Measurements from ENCODE around the gene VN1R4.
A peak's percentile ranks its signal among the peaks of the same experiment; 100 is the strongest.
"Not testable (repeated sequence)": the region's sequence is repeated elsewhere in the genome, so short reads cannot be mapped to it uniquely, and the experiment has no call there.

Gene VN1R4, protein sequence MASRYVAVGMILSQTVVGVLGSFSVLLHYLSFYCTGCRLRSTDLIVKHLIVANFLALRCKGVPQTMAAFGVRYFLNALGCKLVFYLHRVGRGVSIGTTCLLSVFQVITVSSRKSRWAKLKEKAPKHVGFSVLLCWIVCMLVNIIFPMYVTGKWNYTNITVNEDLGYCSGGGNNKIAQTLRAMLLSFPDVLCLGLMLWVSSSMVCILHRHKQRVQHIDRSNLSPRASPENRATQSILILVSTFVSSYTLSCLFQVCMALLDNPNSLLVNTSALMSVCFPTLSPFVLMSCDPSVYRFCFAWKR

GRCh38 chr19:53267623-53268022, at the start of gene VN1R4:
VN1R4 (minus strand) TSS chr19:53267723; CDS start chr19:53267665, 58 bp downstream.
- not testable (repeated sequence) for DNase-seq (ENCODE audit: low spot score)

DNA sequence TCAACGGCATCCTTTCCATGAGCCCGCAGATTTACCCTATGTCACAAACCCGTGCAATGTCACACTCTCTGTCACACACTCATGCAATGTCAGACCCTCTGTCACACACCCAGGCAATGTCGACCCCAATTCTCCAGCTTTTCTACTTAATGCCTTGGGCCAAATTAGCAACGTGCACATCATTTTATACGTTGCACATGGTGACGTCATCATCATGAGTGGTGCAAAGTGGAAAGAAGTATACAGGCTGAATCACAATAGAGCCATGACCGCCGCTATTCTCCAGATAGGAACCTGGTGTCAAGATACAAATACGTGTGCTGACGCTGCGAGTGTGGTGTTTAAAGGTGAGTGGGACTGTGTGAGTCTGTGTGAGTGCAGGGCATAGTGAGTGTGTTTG, 44.4 kb upstream of the VN1R4 start:
- no peak for DNase-seq (ENCODE audit: low spot score)

GRCh38 chr19:53311044-53311443, 43.5 kb upstream of the VN1R4 start:
- DNase-seq (ENCODE audit: low spot score) = no peak

- no peak for DNase-seq (ENCODE audit: low spot score)
Observed at GRCh38 chr19:53308339-53308811, 40.9 kb upstream of the VN1R4 start.

DNA sequence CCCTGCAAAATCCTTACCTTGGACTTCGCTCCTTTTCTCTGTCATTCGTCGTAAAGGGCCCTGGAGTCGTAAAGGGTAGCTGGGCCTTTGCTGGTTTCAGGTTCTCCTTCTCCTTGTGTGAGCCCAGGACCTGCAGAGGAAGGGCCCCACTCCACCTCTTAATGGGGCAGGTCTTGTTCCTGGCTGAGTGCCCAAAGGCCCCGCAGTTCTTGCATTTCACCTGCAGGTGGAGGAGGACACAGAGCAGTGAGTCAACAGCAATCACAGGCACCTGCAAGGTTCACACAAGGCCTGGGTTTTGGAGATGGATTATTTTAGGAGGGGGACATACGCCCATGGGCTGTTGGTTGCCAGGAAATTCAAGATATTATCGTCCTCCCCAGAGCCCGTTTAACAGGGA, 33.8 kb upstream of the VN1R4 start:
- DNase-seq (ENCODE audit: low spot score) = not testable (repeated sequence)

DNA sequence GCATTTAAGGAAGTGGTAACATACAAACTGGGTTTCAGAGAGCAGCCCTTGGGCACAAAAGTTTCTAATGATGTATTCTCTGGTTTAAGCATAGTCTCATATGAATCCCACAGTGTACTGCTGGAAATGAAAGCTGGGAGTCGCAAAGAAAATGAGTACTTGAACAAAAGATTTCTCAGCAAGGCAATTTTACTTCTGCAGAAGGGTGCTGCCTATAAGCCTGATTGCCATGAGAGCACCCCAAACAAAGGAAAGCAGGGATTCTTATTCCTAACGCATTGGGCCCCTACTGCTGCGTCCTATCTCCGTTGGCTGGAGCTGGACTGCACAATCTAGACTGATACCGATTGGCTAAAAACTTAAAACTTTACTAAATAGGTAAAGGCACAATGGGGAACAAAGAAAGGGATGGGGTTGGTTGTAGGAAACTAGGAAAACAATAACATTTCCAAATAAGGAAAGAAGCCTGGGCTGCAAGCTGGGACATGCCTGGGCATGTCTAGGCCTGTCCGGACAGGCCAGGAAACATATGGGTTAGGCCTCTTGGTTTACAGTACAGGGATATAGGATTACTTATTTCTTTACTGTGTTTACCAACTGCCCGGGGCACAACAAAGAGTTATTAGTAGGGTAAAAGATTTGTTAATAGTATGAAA, 27.4 kb upstream of the VN1R4 start:
- DNase-seq (ENCODE audit: low spot score) = no peak

DNA sequence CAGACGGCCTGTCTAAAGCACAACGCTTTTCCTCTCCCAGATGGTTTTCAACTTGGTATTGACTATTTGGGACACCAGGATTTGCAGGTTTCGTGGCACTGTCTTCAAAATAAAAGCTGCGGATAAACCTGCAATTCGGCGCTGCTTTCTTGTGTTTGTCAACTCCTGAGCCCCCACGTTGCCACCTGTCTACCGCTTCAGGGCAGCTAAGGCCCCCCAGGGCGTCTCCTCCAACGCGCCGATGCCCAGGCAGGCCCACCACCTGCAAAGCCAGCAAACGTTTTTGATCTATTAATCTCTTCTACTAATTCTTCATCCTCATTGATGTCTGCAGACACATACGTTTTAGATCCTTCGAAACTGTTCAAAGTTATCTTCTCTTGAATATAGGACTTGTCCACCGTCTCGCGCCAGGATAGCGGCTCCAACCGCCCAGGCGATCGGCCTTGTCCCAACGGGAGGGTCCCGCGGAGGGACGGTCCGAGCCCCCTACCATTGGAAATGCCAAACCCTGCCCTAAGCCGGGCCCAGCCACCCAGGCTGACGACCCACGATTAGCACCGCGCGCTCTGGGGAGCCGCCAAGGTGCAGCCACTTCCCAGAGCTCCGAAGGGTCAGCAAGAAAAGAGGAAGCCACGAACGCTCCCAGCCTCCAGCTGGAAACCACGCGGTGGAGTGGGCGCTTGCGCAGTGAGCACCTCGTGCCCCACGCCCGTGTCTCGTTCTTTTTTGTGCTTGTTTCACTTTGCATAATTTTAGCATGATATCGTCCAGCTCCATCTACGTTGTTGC, 23.4 kb upstream of the VN1R4 start:
- DNase-seq (ENCODE audit: low spot score) = no peak

GRCh38 chr19:53285087-53285486, 17.6 kb upstream of the VN1R4 start:
- DNase-seq (ENCODE audit: low spot score) = no peak

- not testable (repeated sequence) for DNase-seq (ENCODE audit: low spot score)
Observed at GRCh38 chr19:53281947-53282346, 14.4 kb upstream of the VN1R4 start.

DNA sequence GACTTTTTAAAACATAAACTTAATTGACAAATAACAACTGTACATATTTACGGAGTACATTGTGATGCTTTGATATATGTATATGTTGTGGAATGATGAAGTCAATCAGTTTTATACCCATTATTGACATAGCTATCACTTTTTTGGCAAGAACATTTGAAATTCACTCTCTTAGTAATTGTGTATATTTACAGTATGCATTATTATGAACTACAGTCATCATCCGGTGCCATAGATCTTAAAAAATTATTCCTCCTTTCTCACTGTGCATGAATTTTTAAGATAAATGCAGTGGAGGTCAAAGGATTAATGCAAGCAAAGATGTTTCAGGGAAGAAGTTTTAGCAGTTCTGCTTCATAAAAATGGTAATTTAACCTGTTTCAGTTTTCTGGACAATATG, 8.0 kb upstream of the VN1R4 start:
- DNase-seq (ENCODE audit: low spot score) = no peak

- no peak for DNase-seq (ENCODE audit: low spot score)
Observed at GRCh38 chr19:53272044-53272443, 4.5 kb upstream of the VN1R4 start.

- not testable (repeated sequence) for DNase-seq (ENCODE audit: low spot score)
Observed at GRCh38 chr19:53269861-53270260, 2.3 kb upstream of the VN1R4 start.

DNA sequence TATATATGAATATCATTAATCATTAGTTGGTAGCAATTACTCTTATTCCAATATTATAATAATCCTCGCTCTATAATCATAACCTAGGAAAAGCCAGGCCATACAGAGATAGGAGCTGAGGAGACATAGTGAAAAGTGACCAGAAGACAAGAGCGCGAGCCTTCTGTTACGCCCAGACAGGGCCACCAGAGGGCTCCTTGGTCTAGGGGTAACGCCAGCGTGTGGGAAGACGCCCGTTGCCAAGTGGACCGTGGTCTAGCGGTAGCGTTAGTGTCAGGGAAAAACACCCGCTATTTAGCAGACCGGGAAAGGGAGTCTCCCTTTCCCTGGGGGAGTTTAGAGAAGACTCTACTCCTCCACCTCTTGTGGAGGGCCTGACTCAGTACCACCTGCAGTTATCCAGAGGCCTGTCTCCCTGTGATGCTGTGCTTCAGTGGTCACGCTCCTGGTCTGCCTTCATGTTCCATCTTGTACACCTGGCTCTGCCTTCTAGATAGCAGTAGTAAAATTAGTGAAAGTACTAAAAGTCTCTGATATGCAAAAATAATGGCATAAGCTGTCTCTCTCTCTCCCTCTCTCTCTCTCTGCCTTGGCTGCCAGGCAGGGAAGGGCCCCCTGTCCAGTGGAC, 9.7 kb downstream of the VN1R4 start, which contains the start of gene VN1R2:
Gene VN1R2, plus strand, starts transcription at position 578 of the 628 bp plus-strand sequence. CDS start 84 bp downstream, outside the sequence.
- DNase-seq (ENCODE audit: low spot score) = not testable (repeated sequence)

DNA sequence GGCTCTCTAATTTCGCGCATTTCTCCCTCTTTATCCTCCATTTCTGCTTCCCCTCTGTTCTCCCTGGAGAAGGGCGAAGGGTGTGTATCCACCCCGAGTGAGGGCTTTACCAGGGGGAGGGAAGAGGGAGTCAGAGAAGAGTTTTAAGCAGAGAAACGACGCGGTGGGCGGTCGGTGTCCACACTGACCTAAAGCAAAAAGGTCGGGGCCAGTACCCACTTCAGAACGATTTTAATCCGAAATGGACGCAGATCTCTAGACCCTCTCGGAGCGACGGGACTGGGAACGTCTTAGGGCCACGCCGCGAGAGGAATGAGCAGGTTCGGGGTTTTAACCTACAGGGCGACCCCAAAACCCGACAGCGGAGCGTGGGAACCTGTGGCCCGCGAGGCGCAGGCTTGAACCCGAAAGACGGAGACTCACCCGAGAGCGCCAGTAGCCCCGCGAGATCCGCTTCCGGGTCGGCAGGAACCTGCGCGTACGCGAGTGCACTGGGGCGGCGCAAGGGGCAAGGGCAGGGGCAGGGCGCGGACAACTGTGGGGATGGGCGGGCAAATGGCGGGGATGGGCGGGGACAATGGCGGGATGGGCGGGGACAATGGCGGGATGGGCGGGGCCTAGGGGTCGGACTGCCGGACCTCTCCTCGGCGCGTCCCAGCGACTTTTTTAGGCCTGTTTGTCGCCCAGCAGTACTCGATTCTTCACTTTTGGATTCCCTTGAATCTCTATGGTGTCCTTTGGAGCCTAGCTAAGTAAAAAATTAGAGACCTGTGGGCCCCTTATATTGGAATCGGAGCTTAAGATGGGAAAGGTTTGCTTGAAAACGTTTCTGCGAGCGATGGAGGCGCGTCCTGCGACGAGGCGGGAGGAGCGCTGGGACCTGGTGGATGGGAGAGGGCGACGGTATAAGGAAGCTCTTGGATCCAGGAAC, 12.8 kb downstream of the VN1R4 start, which contains the start of gene ZNF677:
Gene ZNF677, minus strand, starts transcription at position 463 of the 931 bp plus-strand sequence. CDS start 3,323 bp downstream, outside the sequence.
- DNase-seq (ENCODE audit: low spot score) = peak; percentile 76

DNA sequence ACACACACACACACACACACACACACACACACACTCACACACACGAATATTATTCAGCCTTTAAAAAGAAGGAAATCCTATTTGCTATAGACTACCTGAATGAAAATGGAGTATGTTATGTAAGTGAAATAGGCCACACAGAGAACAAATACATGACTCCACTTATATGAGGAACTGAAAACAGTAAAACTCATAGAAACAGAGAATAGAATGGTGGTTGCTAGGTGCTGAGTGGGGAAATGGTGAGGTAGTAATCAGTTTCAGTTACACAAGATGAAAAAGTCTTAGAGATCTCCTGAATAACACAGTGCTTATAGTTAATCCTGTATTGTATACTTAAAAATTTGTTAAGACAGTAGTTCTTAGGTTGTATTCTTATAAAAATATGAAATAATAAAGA, 21.0 kb downstream of the VN1R4 start:
- DNase-seq (ENCODE audit: low spot score) = no peak

GRCh38 chr19:53237114-53237777, 30.3 kb downstream of the VN1R4 start:
- DNase-seq (ENCODE audit: low spot score) = no peak

GRCh38 chr19:53224606-53225005, 42.9 kb downstream of the VN1R4 start:
- no peak for DNase-seq (ENCODE audit: low spot score)

DNA sequence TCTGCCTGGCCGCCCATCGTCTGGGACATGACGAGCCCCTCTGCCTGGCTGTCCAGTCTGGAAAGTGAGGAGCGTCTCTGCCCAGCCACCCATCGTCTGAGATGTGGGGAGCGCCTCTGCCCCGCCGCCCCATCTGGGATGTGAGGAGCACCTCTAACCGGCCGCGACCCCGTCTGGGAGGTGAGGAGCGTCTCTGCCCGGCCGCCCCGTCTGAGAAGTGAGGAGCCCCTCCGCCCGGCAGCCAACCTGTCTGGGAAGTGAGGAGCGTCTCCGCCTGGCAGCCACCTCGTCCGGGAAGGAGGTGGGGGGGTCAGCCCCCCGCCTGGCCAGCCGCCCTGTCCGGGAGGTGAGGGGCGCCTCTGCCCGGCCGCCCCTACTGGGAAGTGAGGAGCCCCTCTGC, 44.8 kb downstream of the VN1R4 start:
- not testable (repeated sequence) for DNase-seq (ENCODE audit: low spot score)

All from kidney tubule cell (primary cell).